NCI-H128 (cell line): Measurements from ENCODE around the gene STMP1.

ENCODE experiments used
- DNase-seq: peaks from one replicate; lab custom pipeline; 2025; ENCODE audit not compliant: unreplicated experiment; lab: John Stamatoyannopoulos, UW

The STMP1 gene

DNA sequence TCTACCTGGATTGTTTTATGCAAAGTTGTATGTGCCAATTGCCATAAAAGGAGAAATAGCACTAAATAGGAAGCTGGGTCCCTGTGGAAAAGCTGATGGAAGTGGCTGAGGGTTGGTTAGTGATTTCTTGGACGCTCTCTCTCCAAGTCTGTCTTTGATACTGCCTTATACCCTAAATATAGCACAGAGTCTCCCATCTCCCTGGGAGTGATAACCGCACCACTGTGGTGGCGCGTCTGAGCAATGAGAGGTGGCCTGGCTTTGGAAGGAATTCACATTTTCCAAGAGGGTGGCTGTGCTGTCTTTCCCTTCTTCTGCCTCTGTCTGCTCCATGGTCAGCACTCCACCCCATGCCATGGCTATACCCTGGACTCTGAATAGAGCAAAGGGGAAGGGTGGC, 31.2 kb downstream of the STMP1 start:
- no peak for DNase-seq

DNA sequence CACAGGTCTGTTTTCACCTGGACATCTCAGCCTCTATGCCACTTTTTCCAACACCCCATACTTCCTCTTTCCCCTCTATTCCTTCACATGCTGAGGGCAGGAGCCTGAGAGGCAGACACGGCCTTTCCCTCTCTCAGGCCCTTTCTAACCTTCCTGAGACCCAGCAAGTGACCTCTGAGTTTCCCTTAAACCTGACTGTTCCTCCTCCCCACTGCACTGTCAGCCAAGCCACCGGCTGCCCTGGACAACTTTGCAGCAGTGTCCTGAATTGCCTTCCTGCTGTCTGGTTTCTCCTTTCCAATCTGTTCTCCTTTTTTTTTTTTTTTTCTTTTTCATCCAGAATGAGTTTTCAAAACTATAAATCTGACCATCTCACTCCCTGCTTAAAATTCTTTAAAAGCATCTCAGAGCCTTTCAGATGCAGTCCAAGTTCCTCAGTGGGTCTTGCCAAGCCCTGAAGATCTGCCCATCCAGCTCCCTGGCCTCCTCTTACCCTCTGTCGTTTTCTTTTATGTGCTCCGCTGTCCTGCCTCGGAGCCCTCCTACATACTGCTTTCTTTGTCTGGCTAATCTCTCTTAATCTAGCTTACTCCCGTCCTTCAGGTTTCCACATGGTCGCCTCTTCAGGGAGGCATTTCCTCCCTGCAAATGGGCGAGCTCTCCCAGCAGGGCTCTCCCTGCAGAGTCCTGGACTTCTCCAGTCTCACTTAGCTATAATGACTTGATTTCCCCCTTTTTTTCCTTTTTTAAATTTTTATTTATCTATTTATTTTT, 35.1 kb downstream of the STMP1 start:
- no peak for DNase-seq

- DNase-seq: no peak
Observed at GRCh38 chr7:135704074-135704473, 41.8 kb downstream of the STMP1 start.

GRCh38 chr7:135704698-135705097, 42.4 kb downstream of the STMP1 start:
- DNase-seq: no peak

DNA sequence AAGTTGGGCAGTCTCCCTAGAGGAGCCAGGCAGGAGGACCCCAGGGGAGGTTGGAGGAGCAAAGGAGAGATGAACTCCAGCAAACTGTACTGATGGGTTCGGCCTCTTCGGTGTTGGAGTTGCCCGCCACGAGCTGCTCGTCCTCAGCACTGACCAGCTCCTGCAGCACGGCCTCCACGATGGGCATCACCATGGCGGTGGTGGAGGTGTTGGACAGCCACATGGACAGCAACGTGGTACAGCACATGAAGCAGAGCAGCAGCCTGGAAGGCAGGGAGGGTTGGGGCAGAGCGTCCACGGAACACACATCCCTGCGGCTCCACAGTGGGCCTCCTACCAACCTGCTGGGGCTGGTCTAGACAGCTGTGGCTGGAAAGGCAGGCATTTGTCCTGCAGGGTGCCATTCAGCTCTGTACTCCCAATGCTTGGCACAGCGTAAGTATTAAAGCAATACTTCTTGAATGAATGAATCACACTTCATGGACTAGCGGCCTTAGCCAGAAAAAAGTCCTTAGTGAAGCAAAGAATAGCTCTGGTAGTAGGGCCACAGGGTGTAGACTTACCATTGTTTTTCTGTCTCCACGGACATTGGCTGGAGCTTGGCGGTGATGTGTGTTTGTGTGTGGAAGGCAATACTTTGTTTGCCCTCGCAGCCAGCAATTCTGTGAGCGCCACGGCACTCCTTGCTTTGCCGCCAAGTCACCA, 43.9 kb downstream of the STMP1 start:
- no peak for DNase-seq

GRCh38 chr7:135706858-135707569, 44.7 kb downstream of the STMP1 start:
- DNase-seq: no peak

DNA sequence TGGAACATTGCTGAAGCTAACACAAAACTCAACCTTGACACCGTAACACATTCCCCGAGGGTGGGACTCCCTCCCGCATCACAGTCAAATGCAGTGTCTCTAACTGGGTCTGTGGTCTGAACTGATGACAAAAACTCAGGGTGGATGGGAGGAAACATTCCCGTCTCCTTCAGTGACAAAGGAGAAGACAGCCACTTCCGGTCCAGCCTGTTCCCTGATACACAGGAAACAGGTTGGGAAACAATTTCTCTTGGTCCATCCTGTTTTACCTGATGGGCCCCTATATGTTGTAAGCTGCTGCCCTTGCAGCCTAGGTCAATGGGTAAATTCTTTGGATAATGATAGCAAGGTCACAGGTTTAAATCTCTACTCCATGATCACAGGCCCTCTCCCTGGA, 45.3 kb downstream of the STMP1 start:
- DNase-seq: no peak

GRCh38 chr7:135708041-135708440, 45.7 kb downstream of the STMP1 start:
- no peak for DNase-seq

GRCh38 chr7:135709508-135709907, 47.2 kb downstream of the STMP1 start:
- DNase-seq: no peak

DNA sequence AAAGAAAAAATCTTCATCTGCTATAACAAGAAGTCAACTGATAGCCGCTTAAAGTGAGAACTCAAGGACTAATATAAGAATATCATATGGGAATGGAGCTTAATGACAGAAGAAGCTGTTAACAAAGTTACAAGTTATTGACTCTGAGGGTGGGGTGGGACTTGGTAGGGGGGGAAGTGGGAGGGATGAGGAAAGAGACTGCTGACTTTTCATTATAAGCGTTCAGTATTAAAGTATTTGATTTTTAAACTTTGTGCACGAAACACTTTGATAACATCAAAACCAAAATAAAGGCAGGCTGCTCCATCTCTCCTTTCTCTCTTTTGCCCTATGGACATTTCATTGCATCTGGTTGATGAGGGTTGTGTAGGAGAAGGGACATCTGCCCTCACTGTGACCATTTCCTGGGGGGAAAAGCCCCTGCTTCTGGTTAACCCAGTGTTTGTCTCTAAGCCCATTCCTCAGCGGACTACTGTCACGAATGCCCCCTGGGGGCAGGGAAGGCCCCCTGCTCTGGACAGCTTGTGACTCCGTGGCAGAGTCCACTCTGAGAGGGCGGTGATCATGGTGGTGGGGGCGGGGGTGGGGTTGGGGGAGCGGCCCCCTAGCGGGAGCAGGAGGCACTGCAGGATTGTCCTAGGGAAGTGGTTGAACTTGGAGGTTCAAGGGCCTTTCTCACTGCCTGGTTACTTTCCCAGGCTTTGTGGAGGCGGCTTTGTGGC, 48.3 kb downstream of the STMP1 start:
- no peak for DNase-seq

- no peak for DNase-seq
Observed at GRCh38 chr7:135711139-135711469, 48.8 kb downstream of the STMP1 start.

GRCh38 chr7:135712182-135712782, 50.0 kb downstream of the STMP1 start:
- DNase-seq: no peak

DNA sequence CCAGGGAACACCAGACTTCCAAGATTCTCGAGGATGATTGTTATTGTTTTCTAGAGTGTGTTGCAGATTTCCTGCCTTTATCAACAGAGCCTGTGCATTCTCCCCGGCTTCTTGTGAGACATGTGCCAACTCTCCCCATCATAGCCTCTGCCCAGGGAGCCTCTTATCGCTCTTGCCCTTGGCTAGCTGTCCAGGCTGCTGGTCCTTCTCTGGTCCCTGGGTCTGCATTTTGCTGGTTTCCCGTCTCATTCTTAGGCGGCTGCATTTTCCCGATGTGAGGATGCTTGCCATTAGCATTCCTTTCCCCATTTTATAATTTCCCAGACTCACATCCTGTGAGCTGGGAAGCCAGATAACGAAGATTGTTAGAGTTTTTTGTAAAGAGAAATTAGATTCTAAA, 50.5 kb downstream of the STMP1 start:
- no peak for DNase-seq

GRCh38 chr7:135713836-135714470, 51.6 kb downstream of the STMP1 start:
- no peak for DNase-seq

GRCh38 chr7:135714534-135715009, 52.3 kb downstream of the STMP1 start:
- DNase-seq: no peak

DNA sequence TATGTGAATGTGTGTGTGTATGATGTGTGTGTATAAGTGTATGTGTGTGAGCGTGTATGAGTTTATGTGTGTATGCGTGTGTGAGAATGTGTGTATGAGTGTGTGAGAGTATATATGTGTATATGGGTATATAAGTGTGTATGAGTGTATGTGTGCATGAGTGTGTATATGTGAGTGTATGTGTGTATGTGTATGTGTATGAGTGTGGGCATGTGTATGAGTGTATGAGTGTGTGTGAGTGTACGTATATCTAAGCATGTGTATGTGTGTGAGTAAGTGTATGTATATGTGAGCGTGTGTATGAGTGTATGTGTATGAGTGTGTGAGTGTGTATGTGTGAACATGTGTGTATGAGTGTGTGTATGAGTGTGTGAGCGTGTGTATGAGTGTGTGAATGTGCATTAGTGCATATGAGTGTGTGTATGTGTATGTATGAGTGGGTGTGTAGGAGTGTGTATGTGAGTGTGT, 52.8 kb downstream of the STMP1 start:
- no peak for DNase-seq

DNA sequence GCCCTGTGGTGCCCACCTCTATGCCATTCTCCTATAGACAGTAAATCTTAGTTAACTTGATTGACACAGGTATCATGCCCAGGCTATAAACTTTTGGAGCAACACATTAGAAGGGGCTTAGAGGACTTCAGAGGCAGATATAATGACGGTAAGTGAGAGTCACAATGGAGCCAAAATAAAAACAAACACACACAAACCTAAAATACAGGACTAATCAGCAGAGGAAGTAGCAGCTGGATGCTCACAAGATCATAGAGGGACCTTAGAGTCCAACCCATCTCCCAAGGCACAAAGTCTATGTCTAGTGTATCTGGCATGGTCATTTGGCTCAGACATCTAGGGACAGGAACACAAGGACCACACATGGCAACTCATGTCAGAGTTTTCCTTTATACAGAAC, 53.4 kb downstream of the STMP1 start:
- DNase-seq: no peak

DNA sequence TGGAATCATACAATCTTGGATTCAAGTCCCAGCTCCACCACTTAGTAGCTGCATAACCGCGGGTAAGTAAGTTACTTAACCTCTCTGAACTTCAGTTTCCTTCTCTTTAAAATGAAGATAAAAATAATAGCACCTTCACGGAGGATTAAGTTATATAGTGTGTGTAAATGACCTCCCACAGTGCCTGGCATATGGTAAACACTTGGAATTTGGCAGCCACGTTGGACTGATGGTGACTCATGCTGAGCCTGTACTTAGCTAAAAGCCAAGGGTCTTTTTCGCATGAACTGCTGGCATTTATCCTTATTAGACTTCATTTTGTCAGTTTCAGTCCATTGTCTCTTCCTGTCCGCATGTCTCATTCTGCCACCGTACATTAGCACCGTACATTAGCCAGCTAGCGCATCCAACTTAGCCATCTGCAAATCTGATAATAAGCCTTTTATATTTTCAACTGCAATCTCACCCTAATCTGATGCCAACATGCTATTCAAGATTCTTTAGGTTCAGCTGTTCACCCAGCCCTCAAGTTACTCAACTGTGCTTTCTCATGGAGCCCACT, 54.4 kb downstream of the STMP1 start:
- no peak for DNase-seq

- no peak for DNase-seq
Observed at GRCh38 chr7:135717693-135718092, 55.4 kb downstream of the STMP1 start.

GRCh38 chr7:135718219-135718618, 55.9 kb downstream of the STMP1 start:
- no peak for DNase-seq
